ENCODE data around the gene DNAI1. TPM values are rescaled to one million over a fixed set of nuclear protein-coding genes. Genes with fewer than 3 reads are reported as not detected.

Gene DNAI1
- total RNA-seq, 1 experiment from 2014 or later = 1.1 TPM

DNA sequence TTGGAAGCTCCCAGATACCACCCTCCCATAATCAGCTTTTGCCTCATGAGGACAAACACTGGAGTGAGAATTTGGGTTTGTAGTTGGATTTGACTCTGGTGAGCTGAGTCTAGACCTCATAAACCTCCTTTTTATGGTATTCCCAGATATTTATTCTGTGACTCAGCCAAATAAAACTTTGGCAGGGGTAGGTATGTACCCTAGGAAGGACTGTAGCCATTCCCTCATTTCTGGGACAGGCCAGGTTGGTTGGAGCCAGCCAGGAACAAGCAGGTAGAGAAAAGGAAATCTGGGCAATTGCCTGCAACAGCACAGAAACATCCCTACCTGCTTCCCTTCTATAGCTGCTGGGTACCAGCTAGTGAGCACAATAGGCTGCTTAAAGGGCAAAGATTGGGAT, 44.8 kb downstream of the DNAI1 start:
- Histone ChIP-seq H3K9me3 (ENCODE audit: control insufficient read depth in 1 of 2, insufficient read depth in 1 of 2, low read depth in 1 of 2, low read length in 2 of 2) (no peaks in the 10 kb centered on the region), H4K20me1 (ENCODE audit: insufficient read depth) (no peaks in the 10 kb centered on the region), H3K9ac (ENCODE audit: low read length) (no peak overlapping the region), H3K9me2 (ENCODE audit: insufficient read depth) (no peaks in the 10 kb centered on the region), H2AFZ (ENCODE audit: low read depth, low read length, poor library complexity, severe bottlenecking) (no peak overlapping the region), H3K4me1 (ENCODE audit: control insufficient read depth in 1 of 2, insufficient read depth in 2 of 2, low read length in 2 of 2) (peaks cover 4 to 7% of the 10 kb centered on the region in 2 experiments; a peak in 2 of 4 replicates), H3K27me3 (ENCODE audit: insufficient read depth, low read length) (no peaks in the 10 kb centered on the region), H3K4me2 (ENCODE audit: low read length) (no peak overlapping the region), H3K79me2 (ENCODE audit: insufficient read depth, low read length) (no peaks in the 10 kb centered on the region), H3K27ac (ENCODE audit: low read depth, low read length) (no peak overlapping the region), H3K4me3 (replicated peaks in 1 of 2; ENCODE audit: low read depth in 1 of 2, low read length in 2 of 2) (no peak overlapping the region), H3K36me3 (ENCODE audit: control insufficient read depth in 1 of 2, insufficient read depth in 2 of 2, low read length in 2 of 2) (no peaks in the 10 kb centered on the region)
- no peak for ATAC-seq
- BruUV-seq (replicated peaks) = no TSS peak
- TF ChIP-seq POLR2AphosphoS5 (IDR thresholded peaks at IDR 0.05; ENCODE audit: low read depth, low read length) = no peak
- no peak for TF ChIP-seq EZH2phosphoT487 (IDR thresholded peaks at IDR 0.05; ENCODE audit: borderline replicate concordance)
- TF ChIP-seq, protein P1, sequence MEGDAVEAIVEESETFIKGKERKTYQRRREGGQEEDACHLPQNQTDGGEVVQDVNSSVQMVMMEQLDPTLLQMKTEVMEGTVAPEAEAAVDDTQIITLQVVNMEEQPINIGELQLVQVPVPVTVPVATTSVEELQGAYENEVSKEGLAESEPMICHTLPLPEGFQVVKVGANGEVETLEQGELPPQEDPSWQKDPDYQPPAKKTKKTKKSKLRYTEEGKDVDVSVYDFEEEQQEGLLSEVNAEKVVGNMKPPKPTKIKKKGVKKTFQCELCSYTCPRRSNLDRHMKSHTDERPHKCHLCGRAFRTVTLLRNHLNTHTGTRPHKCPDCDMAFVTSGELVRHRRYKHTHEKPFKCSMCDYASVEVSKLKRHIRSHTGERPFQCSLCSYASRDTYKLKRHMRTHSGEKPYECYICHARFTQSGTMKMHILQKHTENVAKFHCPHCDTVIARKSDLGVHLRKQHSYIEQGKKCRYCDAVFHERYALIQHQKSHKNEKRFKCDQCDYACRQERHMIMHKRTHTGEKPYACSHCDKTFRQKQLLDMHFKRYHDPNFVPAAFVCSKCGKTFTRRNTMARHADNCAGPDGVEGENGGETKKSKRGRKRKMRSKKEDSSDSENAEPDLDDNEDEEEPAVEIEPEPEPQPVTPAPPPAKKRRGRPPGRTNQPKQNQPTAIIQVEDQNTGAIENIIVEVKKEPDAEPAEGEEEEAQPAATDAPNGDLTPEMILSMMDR (IDR thresholded peaks at IDR 0.05 in 2 of 3, conservative IDR thresholded peaks at IDR 0.05 in 1 of 3; ENCODE audit: borderline replicate concordance in 1 of 3, insufficient read depth in 1 of 3, low read depth in 2 of 3, low read length in 2 of 3) = no peak
- DNase-seq (ENCODE audit: low read depth, low spot score) = no peak
- ChIA-PET POLR2A (no interaction called here), CTCF (interaction anchor here (0.8 to 4.3 kb wide), 2 partner anchors 64 to 99 kb away, joined by 3 to 17 read pairs; no protein-coding TSS in a partner anchor), RAD21 (ENCODE audit: low non-redundant PET in 1 of 2, low total read pairs in 2 of 2, uncharacterized antibody in 2 of 2, unreplicated experiment in 2 of 2) (no interaction called here)
- intact Hi-C loops (cut with micrococcal nuclease) = loop anchor here (5.0 kb wide), 2 partner anchors 46 to 89 kb away; partner anchors contain the start of genes DNAI1 and FAM219A

DNA sequence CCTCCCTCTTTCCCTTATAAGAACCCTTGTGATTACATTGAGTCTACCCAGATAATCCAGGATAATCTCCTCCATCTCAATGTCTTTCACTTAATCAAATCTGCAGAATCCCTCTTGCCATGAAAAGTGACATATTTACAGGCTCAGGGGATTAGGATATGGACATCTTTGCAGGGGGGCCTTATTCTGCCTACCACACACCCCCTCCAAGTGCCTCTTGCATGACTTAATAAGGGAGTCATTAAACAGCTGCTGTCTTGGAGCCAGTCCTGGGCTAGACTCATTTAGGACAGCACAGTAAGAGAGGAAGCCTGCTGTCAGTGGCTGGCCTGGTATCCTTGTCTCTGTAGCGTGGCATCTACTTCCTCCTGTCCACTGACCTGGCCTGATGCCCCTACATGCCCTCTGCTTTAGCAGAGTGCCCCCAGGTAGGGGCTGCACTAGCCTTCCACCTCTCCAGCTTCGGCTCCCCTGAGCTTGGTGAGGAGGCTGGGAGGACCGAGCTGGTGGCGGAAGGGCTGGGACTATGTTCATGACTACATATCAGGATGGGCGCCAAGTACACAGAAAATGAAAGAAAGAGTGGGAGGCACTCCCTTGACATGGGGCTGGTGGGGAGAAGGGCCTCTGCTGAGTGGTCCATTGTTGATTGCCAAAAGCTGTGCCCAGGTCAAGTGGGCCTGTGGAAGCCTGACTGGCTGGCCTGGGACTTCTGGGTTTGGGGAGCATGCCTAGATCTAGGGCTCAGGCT, 46.9 kb downstream of the DNAI1 start:
- Histone ChIP-seq H3K4me1 (ENCODE audit: control insufficient read depth in 1 of 2, insufficient read depth in 2 of 2, low read length in 2 of 2) (peaks cover 4 to 10% of the 10 kb centered on the region in 2 experiments; a peak in 2 of 4 replicates), H3K9me2 (ENCODE audit: insufficient read depth) (no peaks in the 10 kb centered on the region), H3K27ac (ENCODE audit: low read depth, low read length) (no peak overlapping the region), H4K20me1 (ENCODE audit: insufficient read depth) (no peaks in the 10 kb centered on the region), H3K27me3 (ENCODE audit: insufficient read depth, low read length) (no peaks in the 10 kb centered on the region), H3K4me2 (ENCODE audit: low read length) (no peak overlapping the region), H3K9ac (ENCODE audit: low read length) (no peak overlapping the region), H3K79me2 (ENCODE audit: insufficient read depth, low read length) (no peaks in the 10 kb centered on the region), H3K4me3 (replicated peaks in 1 of 2; ENCODE audit: low read depth in 1 of 2, low read length in 2 of 2) (no peak overlapping the region), H3K36me3 (ENCODE audit: control insufficient read depth in 1 of 2, insufficient read depth in 2 of 2, low read length in 2 of 2) (no peaks in the 10 kb centered on the region), H2AFZ (ENCODE audit: low read depth, low read length, poor library complexity, severe bottlenecking) (no peak overlapping the region), H3K9me3 (ENCODE audit: control insufficient read depth in 1 of 2, insufficient read depth in 1 of 2, low read depth in 1 of 2, low read length in 2 of 2) (no peaks in the 10 kb centered on the region)
- intact Hi-C loops (cut with micrococcal nuclease) = no loop called here
- DNase-seq (ENCODE audit: low read depth, low spot score) (no peak), ATAC-seq (no peak)
- RAD21 ChIA-PET (ENCODE audit: low non-redundant PET in 1 of 2, low total read pairs in 2 of 2, uncharacterized antibody in 2 of 2, unreplicated experiment in 2 of 2) = no interaction called here
- CTCF ChIA-PET = no interaction called here
- TF ChIP-seq POLR2AphosphoS5 (IDR thresholded peaks at IDR 0.05; ENCODE audit: low read depth, low read length) = no peak
- TF ChIP-seq, protein P2, sequence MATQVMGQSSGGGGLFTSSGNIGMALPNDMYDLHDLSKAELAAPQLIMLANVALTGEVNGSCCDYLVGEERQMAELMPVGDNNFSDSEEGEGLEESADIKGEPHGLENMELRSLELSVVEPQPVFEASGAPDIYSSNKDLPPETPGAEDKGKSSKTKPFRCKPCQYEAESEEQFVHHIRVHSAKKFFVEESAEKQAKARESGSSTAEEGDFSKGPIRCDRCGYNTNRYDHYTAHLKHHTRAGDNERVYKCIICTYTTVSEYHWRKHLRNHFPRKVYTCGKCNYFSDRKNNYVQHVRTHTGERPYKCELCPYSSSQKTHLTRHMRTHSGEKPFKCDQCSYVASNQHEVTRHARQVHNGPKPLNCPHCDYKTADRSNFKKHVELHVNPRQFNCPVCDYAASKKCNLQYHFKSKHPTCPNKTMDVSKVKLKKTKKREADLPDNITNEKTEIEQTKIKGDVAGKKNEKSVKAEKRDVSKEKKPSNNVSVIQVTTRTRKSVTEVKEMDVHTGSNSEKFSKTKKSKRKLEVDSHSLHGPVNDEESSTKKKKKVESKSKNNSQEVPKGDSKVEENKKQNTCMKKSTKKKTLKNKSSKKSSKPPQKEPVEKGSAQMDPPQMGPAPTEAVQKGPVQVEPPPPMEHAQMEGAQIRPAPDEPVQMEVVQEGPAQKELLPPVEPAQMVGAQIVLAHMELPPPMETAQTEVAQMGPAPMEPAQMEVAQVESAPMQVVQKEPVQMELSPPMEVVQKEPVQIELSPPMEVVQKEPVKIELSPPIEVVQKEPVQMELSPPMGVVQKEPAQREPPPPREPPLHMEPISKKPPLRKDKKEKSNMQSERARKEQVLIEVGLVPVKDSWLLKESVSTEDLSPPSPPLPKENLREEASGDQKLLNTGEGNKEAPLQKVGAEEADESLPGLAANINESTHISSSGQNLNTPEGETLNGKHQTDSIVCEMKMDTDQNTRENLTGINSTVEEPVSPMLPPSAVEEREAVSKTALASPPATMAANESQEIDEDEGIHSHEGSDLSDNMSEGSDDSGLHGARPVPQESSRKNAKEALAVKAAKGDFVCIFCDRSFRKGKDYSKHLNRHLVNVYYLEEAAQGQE (IDR thresholded peaks at IDR 0.05; ENCODE audit: low read depth) = no peak
- POLR2A ChIA-PET = no interaction called here
- BruUV-seq (replicated peaks) = no TSS peak
